Measurements from ENCODE around the gene RFX2. TPM values are rescaled to one million over a fixed set of nuclear protein-coding genes. Genes with fewer than 3 reads are reported as not detected.

The RFX2 gene
- total RNA-seq, 4 donors from 2014 or later = 12.6 to 17.3 (median 15.0) TPM

DNA sequence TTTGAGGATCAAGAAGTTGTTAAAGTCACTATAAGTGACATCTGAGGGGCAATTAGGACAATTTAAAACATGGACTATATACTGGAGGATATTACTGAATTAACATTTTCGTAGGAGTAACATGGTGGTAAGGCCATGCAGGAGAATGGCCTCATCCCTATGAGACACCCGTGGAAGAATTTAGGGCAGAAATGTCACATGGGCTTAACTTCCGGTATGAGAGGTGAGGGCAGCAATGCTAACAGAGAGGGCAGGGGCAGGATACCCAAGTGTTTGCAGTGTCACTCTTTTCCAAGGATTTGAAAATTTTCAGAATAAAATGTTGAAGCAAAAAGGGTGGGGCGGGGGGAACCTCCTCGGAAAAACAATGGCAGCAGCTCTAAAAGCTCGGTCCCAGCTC is 156.0 kb downstream of the RFX2 start:
- Histone ChIP-seq H3K36me3 (no peaks in the 10 kb centered on the region), H3K4me3 (no peak overlapping the region), H3K4me1 (peaks cover 0 to 97% (median 66%) of the 10 kb centered on the region in 4 donors), H3K27ac (peak overlapping the region; percentile 28 to 92 (median 80)), H3K27me3 (no peaks in the 10 kb centered on the region), H3K9me3 (no peaks in the 10 kb centered on the region)
- no peak for DNase-seq (ENCODE audit: low spot score in 2 of 2)
- WGBS, 2 donors = 44 to 45% methylated on average over 6 of the region's 6 CpGs
- no peak for TF ChIP-seq EP300 (IDR thresholded peaks at IDR 0.05)
- no peak for TF ChIP-seq POLR2A (IDR thresholded peaks at IDR 0.05)
- TF ChIP-seq, protein P1, sequence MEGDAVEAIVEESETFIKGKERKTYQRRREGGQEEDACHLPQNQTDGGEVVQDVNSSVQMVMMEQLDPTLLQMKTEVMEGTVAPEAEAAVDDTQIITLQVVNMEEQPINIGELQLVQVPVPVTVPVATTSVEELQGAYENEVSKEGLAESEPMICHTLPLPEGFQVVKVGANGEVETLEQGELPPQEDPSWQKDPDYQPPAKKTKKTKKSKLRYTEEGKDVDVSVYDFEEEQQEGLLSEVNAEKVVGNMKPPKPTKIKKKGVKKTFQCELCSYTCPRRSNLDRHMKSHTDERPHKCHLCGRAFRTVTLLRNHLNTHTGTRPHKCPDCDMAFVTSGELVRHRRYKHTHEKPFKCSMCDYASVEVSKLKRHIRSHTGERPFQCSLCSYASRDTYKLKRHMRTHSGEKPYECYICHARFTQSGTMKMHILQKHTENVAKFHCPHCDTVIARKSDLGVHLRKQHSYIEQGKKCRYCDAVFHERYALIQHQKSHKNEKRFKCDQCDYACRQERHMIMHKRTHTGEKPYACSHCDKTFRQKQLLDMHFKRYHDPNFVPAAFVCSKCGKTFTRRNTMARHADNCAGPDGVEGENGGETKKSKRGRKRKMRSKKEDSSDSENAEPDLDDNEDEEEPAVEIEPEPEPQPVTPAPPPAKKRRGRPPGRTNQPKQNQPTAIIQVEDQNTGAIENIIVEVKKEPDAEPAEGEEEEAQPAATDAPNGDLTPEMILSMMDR (IDR thresholded peaks at IDR 0.05) = no peak

DNA sequence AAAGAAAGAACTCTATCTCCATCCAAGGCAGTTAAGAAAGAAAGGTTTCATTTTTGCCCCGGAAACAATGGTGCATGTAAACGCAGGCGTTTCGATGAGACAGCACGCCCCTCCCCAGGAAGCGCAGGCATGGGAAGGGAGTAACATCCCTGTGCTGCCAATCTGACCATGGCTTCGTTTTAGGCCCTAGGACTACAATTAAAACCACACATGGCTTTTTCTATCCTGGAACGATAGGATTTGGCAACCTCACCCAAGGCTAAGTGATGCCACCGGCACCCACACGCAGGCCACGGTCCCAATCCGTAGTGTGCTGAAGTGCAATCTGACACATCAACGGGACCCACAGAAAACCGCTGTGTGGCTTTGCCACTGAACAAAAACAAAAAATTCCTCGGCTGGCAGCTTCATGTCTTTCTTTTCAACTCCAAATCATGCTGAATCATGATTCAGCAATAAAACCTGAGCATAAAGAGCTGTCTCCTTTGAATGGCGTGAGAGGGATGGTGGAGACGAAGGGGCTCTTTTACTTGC is 156.6 kb downstream of the RFX2 start:
- H3K27me3 ChIP-seq = no peaks in the 10 kb centered on the region
- H3K9me3 ChIP-seq = no peaks in the 10 kb centered on the region
- H3K4me3 ChIP-seq = no peak overlapping the region
- WGBS, 2 donors = 31 to 40% methylated on average over 17 of the region's 17 CpGs
- DNase-seq (ENCODE audit: low spot score in 2 of 2) = no peak
- TF ChIP-seq, protein P1 (IDR thresholded peaks at IDR 0.05) = no peak
- TF ChIP-seq POLR2A (IDR thresholded peaks at IDR 0.05) (no peak), EP300 (IDR thresholded peaks at IDR 0.05) (peak in 1 of 2 donors; percentile 5)
- H3K36me3 ChIP-seq = no peaks in the 10 kb centered on the region
- H3K27ac ChIP-seq = peak overlapping the region; percentile 28 to 92 (median 80)
- peaks cover 0 to 97% (median 66%) of the 10 kb centered on the region in 4 donors for H3K4me1 ChIP-seq

DNA sequence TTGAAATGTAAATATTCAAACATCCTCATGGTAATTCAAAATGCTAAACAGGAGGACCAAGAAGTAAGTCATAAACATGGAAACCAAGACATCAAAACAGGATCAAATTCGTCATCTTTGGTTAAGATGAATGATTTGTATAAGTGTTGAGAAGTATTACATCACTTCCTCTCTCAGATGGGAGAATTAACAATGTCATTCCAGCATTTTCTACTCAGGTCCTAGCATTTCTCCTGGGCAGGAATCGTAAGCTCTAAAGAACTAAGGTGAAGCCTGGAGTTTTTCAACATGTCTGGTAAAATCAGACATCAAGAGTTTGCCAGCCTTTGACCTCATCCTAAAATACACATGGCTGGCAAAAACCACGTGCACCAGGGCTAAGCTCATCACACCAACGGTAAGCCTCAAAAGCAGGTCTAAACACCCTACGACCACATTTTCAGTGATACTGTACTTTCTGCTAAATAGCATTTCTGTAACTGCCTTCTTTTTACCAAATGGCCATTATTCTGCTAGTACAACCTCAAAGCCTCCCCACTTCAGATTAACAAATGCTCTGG is 157.2 kb downstream of the RFX2 start:
- DNase-seq (ENCODE audit: low spot score in 2 of 2) = no peak
- H3K27ac ChIP-seq = peak overlapping the region in 3 of 4 donors; percentile 74 to 92 (median 85)
- TF ChIP-seq, protein P1 (IDR thresholded peaks at IDR 0.05) = no peak
- TF ChIP-seq POLR2A (IDR thresholded peaks at IDR 0.05) (no peak), EP300 (IDR thresholded peaks at IDR 0.05) (no peak)
- no peak overlapping the region for H3K4me3 ChIP-seq
- H3K9me3 ChIP-seq = no peaks in the 10 kb centered on the region
- no peaks in the 10 kb centered on the region for H3K27me3 ChIP-seq
- H3K36me3 ChIP-seq = no peaks in the 10 kb centered on the region
- H3K4me1 ChIP-seq = peaks cover 0 to 98% (median 69%) of the 10 kb centered on the region in 4 donors
- WGBS, 2 donors = 48 to 56% methylated on average over 5 of the region's 5 CpGs

DNA sequence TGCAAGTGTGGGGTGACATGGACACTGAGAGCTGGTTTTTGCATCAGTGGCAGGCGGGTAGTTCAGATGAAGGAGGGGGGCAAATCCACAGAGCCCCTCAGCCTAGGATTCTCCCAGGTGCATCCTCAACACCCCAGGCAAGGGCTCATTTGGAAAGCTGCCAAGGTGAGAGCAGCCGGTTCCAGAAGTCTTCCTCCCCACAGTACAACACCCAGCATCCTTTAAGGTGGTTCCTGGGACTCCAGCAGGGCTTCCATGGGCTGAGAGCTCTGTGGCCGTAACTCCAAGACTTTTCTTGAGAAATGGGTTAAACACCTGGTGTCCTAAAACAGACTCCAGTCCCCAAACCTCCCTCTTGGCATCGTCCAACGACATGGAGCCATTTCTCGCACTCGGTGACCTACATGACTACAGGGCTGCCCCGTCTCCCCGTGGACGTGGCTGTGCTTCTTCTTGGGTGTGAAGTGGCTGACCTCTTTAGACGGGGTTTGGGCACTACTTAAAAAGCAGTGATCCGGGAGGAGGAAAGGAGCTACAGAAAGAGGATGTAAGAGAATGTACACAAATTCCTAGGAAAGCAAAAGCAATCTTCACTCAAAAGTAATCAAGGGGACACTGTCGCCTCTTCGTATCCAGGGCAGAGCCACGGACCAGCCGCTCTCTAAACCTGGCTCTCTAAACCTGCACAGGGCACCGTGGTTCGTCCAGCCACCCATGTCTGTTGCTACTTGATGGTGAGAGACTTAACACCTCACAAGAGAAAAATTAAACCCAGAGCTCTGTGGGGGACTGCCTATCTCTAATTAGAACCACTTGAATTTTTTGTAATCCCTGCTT is 157.9 kb downstream of the RFX2 start:
- H3K4me1 ChIP-seq = peaks cover 0 to 99% (median 75%) of the 10 kb centered on the region in 4 donors
- no peak for TF ChIP-seq EP300 (IDR thresholded peaks at IDR 0.05)
- no peak for TF ChIP-seq POLR2A (IDR thresholded peaks at IDR 0.05)
- TF ChIP-seq, protein P1 (IDR thresholded peaks at IDR 0.05) = no peak
- H3K36me3 ChIP-seq = no peaks in the 10 kb centered on the region
- peak overlapping the region in 3 of 4 donors; percentile 74 to 92 (median 85) for H3K27ac ChIP-seq
- no peak for DNase-seq (ENCODE audit: low spot score in 2 of 2)
- no peak overlapping the region for H3K4me3 ChIP-seq
- H3K9me3 ChIP-seq = no peaks in the 10 kb centered on the region
- 65 to 68% methylated on average over 18 of the region's 18 CpGs for WGBS, 2 donors
- H3K27me3 ChIP-seq = no peaks in the 10 kb centered on the region
